GM19099 (cell line): ENCODE measurements around the gene ULBP2.

ENCODE experiments used
- POLR2A ChIP-seq: IDR thresholded peaks from 3 replicates; pipeline ENCODE4 v1.6.1; 2011; ENCODE audit warnings: low read depth; ENCODE audit not compliant: insufficient read length; ENCODE audit errors: extremely low read depth

Gene ULBP2

GRCh38 chr6:149922642-149923326, 19.0 kb upstream of the ULBP2 start, which contains the start of gene RAET1G:
TSS of gene RAET1G (minus strand) at chr6:149923121. CDS start at chr6:149923010, 111 bp downstream.
- TF ChIP-seq POLR2A, result no peak

- no peak for TF ChIP-seq POLR2A
These were observed 18.4 kb upstream of the ULBP2 start for GRCh38 chr6:149923327-149923986.

- TF ChIP-seq POLR2A, result no peak
These were observed 17.4 kb upstream of the ULBP2 start for GRCh38 chr6:149924206-149924932.

GRCh38 chr6:149924933-149925252, 16.9 kb upstream of the ULBP2 start:
- TF ChIP-seq POLR2A, result no peak

- no peak for TF ChIP-seq POLR2A
These were observed 16.4 kb upstream of the ULBP2 start for GRCh38 chr6:149925253-149925973.

- TF ChIP-seq POLR2A, result no peak
These were observed 15.6 kb upstream of the ULBP2 start for GRCh38 chr6:149925974-149926777.

GRCh38 chr6:149929422-149929821, 12.4 kb upstream of the ULBP2 start:
- no peak for TF ChIP-seq POLR2A

- TF ChIP-seq POLR2A, result no peak
These were observed 10.3 kb upstream of the ULBP2 start for GRCh38 chr6:149931501-149931900.

GRCh38 chr6:149933036-149933435, 8.8 kb upstream of the ULBP2 start:
- no peak for TF ChIP-seq POLR2A

GRCh38 chr6:149933461-149933860, 8.4 kb upstream of the ULBP2 start:
- TF ChIP-seq POLR2A, result no peak

- TF ChIP-seq POLR2A, result no peak
These were observed 7.3 kb upstream of the ULBP2 start for GRCh38 chr6:149934249-149935156.

- TF ChIP-seq POLR2A, result no peak
These were observed 6.6 kb upstream of the ULBP2 start for GRCh38 chr6:149935246-149935645.

GRCh38 chr6:149935668-149936067, 6.1 kb upstream of the ULBP2 start:
- no peak for TF ChIP-seq POLR2A
